GM23248 (cell line): Measurements from ENCODE around the gene KCNV2.

ENCODE experiments used
- EZH2 ChIP-seq: fragments of 200-600 bp; sonication (generic); IDR thresholded peaks from 2 replicates; pipeline ENCODE4 v1.6.1; 2018; ENCODE audit warnings: antibody characterized with exemption, mild to moderate bottlenecking; ENCODE audit not compliant: insufficient read depth, poor library complexity, severe bottlenecking
- EZH2phosphoT487 ChIP-seq: fragments of 200-600 bp; sonication (generic); IDR thresholded peaks from 2 replicates; pipeline ENCODE4 v1.6.1; 2018; ENCODE audit warnings: antibody characterized with exemption, moderate library complexity, mild to moderate bottlenecking, low read depth; ENCODE audit not compliant: insufficient read depth

- TF ChIP-seq EZH2 = no peak
- no peak for TF ChIP-seq EZH2phosphoT487
Measured at GRCh38 chr9:2723376-2724065, 6.2 kb downstream of the KCNV2 start.
